Endometrial microvascular endothelial cells (primary cell): ENCODE results near the gene PODNL1. TPM values are rescaled to one million over a fixed set of nuclear protein-coding genes. Genes with fewer than 3 reads are reported as not detected.

ENCODE experiments used
- in situ Hi-C: cut with HindIII; loops from 2 replicates; pipeline ENCODE4 v1.10.0; 2017; ENCODE audit warnings: low sequenced_read_pairs, low pct_unique_long_range_greater_than_20kb; ENCODE audit errors: inconsistent ontology term
- total RNA-seq: library from RNA; depleted of rRNA; stranded (reverse); fragments of >200 nt; gene quantifications from one replicate; pipeline ENCODE4 v1.2.3, GENCODE V29; 2015; ENCODE audit errors: inconsistent ontology term

The PODNL1 gene, protein sequence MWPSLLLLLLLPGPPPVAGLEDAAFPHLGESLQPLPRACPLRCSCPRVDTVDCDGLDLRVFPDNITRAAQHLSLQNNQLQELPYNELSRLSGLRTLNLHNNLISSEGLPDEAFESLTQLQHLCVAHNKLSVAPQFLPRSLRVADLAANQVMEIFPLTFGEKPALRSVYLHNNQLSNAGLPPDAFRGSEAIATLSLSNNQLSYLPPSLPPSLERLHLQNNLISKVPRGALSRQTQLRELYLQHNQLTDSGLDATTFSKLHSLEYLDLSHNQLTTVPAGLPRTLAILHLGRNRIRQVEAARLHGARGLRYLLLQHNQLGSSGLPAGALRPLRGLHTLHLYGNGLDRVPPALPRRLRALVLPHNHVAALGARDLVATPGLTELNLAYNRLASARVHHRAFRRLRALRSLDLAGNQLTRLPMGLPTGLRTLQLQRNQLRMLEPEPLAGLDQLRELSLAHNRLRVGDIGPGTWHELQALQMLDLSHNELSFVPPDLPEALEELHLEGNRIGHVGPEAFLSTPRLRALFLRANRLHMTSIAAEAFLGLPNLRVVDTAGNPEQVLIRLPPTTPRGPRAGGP
- total RNA-seq: 0.09 TPM

DNA sequence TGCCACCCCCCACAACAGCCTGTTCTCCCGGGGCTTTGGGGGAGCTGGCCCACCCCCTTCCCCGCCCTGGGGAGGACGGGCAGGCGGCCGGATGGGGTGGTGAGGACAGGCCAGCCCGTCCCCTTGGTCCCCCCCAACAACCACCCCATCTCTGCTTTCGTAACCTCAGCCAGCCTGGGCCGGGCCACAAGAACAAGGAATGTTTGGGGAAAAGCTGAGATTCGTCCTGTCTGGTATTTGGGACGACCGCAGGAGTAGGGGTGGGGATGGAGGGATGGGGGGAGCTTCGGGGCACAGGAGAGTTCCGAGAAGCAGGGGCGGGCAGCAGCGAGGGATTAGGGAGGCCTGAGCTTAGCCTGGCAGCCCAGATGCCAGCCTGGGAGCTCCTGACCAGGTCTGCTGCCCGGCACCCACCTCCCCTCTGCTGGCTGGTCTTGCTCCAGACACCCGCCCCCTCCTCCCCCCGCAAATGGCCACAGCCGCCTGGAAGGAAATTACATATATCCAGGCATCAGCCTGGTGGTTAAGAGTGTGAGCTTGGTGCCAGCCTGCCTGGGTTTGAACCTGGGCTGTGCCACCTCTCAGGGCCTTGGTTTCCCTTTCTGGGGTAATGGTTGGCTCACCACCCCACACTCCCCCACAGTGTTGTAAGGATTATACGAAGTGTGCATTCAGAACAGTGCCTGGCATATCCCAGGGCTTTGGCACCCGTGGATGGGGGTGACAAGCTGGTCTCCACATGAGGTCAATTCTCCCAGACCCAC lies at the start of gene PODNL1:
PODNL1 (minus strand) TSS at position 117 of the 764 bp plus-strand sequence. CDS start 236 bp downstream, outside the sequence.
- in situ Hi-C loops: no loop called here

DNA sequence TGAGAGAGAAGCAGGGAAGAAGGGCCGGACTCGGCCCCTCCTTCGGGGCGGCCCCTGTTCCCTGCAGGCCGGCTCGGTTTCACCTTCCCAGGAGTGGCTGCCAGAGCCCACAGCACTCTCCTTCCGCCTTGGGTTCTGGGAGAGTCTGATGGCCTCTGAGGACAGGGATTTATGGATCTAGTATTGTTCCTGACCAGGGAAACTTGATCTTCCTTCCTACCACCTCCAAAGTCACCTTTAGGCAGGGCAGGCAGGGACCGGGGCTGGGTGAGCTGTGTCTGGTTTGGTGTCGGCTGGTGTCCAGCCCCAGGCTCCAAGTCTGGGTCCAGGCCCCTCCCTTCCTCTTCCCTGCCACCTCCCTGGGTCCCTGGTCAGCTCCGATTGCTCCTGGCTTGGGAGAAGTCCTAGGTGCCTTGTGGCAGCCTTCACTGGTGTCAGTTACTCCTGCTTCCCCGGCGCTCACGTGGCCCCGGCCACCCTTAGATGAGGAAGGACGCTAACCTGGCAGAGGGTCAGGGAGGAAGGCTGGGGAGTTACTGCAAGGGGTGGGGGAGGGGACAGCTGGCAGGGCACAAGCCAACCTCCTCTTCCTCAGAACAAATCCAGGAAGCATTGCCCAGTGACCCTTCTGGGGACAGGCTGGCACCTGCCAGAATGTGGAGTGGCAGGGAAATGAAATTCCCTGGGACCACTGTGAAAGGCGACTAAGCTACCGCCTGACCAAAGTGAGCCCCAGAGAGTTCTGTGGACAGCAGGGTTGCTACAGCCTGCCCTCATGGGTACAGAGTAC lies 49.1 kb upstream of the PODNL1 start:
- in situ Hi-C loops: no loop called here

- in situ Hi-C loops: no loop called here
These were observed 48.2 kb upstream of the PODNL1 start for GRCh38 chr19:13986348-13986904.

DNA sequence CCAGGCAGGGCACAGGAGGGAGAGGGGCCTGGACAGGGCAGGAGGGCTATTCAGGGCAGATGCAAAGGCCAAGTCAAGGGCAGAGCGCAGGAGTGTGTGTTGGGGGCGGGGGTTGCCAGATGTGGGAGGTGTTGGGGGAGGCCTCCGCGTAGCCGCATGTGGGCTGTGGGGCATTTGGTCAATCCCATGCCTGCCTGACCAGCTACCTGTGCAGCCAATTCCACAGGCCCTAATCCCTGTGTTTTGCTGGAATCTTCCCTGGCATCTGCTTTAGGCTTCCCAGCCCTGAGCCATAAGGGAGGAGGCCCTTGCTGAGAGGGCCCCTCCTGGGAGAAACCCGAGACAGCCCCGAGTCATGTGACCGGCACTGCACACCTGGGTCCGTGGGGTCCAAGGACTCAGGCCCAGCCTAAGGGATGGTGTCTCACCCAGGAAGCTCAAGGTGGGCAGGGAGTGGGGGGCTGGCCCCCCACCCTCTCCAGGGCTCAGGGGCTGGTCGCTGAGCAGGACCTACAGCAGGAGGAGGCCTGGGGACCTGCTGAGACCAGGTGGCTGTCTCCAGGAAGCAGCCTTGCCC lies 47.6 kb upstream of the PODNL1 start:
- in situ Hi-C loops: no loop called here

DNA sequence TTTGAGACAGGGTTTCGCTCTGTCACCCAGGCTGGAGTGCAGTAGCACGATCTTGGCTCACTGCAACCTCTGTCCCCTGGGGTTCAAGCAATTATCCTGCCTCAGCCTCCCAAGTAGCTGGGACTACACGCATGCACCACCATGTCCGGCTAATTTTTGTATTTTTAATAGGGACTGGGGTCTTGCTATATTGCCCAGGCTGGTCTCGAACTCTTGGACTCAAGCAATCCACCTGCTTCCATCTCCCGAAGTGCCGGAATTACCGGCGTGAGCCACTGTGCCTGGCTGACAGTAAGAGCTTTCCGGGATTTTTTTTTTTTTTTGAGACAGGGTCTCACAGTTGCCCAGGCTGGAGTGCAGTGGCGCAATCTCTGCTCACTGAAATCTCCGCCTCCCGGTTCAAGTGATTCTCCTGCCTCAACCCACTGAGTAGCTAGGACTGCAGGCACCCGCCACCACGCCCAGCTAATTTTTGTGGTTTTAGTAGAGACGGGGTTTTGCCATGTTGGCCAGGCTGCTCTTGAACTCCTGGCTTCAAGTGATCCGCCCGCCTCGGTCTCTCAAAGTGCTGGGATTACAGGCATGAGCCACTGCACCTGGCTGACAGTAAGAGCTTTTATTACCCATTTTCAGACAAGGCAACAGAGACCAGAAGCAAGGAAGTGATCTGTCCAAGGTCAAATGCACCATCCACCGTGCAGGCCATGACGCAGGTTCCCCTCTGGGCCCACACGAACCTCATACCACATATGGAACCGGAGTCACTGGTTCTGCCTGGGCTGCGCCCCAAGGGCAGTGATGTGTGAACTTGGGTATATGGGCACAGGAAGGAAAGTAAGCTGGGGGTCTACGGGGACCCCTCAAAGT lies 46.9 kb upstream of the PODNL1 start:
- in situ Hi-C loops: no loop called here

DNA sequence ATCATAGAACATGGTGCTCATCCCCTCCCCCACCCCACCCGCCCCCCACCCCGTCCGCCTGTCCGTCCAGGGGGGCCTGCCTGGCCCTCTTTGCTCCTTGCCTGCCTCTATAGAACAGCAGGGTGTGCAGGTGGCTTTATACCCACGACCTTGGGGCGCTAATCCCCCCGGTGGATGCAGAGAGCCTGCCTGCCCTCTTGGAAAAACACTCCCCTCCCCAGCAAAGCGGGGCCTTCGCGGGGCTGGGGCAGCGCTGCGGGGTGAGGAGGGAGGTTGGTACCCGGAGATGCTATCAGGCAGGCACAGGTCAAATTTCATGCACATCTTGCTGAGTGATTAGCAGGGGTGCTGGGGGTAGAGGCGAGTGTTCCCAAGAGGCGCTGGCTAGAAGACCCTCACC lies 46.0 kb upstream of the PODNL1 start:
- in situ Hi-C loops: no loop called here

DNA sequence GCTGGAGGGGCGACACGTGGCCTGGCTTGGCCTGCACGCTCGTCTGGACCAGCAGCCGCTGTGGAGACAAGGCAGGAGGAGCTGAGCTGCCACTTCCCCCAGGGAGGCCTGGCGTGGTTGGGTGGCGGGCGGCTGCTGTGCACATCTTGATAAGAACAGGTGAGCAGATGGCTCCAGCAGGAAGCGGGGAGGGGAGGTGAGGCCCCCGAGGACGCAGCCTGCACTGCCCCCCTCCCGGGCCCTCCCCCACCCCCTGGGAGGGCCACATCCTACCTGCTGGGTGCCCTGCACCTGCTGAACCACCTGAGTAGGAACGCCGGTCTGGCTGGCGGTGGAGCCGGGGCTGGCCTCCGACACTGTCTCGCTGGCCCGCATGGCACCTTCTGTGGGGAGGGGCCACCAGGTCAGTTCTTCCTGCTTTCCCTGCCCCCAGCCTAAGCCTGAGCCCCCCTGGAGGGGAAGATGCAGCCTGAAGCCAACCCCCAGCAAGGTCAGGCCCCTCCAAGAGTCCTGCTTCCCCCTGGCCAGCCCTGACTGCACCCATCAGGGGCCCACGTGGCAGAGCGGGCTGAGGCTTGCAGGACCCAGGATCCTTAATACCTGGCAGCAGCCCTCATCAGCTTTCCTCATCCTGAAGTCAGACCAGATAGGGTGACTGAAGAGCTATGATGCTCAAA lies 45.1 kb upstream of the PODNL1 start:
- in situ Hi-C loops: no loop called here

DNA sequence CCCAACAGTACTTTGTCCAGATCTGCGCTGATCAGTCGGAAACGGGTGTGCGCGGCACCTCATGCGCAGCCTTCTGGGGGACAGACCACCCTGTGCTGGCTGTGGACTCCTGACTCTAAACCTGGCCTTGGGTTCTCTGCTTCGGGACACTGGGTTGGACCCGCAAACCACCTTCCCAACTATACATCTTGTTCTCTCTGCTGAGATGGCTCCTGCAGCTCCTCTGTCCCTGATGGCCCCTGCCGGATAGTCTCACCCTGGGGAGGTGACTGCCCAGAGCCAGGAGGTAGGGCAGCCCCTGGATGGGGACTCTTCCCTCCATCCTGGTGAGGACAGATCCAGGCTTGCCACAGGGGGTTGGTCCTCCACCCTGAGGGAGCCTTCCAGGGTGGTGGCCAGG lies 44.6 kb upstream of the PODNL1 start:
- in situ Hi-C loops: no loop called here

- in situ Hi-C loops: no loop called here
These were observed 43.8 kb upstream of the PODNL1 start for GRCh38 chr19:13981988-13982501.

- in situ Hi-C loops: no loop called here
These were observed 43.2 kb upstream of the PODNL1 start for GRCh38 chr19:13981467-13981866.

- in situ Hi-C loops: no loop called here
These were observed 42.8 kb upstream of the PODNL1 start for GRCh38 chr19:13981021-13981420.

DNA sequence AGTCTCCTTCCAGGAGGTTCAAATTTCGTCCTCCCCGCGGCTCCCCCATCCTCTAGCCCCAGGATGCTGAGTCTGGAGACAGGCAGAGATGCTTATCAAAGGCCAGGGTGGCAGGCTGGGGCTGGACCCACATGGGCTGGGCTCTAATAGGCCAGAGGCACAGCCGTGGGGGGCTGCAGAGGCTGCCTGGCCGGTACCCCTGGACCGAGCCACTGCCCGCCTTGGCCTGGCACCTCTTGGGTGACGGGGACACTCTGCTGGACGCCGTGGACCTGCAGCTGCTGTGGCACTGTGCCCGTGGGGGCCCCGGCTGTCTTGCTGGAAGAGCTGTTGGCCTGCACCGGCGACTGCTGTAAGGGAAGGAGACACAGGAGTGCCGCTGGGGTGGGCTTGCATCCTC lies 42.1 kb upstream of the PODNL1 start:
- in situ Hi-C loops: no loop called here

DNA sequence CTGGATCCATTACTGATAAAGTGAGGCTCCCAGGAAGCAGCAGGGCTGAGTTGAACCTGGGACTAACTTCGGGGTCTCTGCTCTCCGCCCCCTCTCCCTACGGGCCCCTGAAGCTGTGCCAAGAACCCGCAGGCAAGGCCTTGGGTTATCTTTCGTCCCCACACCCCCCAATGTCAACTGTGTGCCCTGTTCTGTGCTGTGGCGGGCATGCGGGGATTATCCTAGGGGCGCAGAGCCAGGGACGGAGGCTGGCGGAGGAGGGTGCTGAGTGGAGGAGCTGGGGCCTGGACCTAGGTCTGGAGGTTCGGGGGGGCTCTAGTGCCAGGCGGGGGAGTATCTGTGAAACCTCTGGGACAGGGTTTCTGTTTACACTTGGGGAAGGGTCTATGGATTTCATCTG lies 41.5 kb upstream of the PODNL1 start:
- in situ Hi-C loops: no loop called here

GRCh38 chr19:13979244-13979615 lies 41.0 kb upstream of the PODNL1 start:
- in situ Hi-C loops: no loop called here

- in situ Hi-C loops: no loop called here
These were observed 40.4 kb upstream of the PODNL1 start for GRCh38 chr19:13978351-13979243.

DNA sequence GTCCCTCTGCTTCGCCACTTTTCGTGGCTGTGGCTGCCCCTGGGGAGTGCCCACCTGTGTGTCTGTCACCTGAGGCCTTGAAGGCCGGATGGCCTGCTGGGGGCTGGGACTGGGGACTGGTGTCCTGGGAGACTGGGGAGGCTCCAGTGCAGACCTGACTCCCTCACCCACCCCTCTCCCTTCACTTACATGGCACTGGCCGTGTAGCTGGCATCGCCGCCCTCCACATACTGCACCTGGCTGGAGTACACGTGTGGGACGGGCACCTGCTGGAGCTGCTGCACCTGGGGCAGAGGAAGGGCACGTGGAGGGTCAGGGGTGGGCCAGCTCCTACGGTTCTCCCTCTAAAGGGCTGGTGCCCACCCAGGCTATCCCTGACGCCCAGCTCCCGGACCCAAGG lies 39.6 kb upstream of the PODNL1 start:
- in situ Hi-C loops: no loop called here
